ENCODE results near the gene WDR70. TPM values are rescaled to one million over a fixed set of nuclear protein-coding genes. Genes with fewer than 3 reads are reported as not detected.

WDR70 gene
- total RNA-seq, 6 experiments from 2014 or later = 8.8 to 13.4 (median 11.3) TPM

GRCh38 chr5:37725185-37725584 lies 346.1 kb downstream of the WDR70 start:
- H3K4me3 ChIP-seq = no peak overlapping the region
- DNase-seq (no peak), ATAC-seq (no peak)
- WGBS (ENCODE audit: insufficient coverage, low coverage, low lambda C conversion rate, missing lambda C conversion rate) = 75% methylated on average over 2 of the region's 2 CpGs
- H3K4me1 ChIP-seq = no peaks in the 10 kb centered on the region
- intact Hi-C loops (cut with DNase I) = no loop called here
- no peak overlapping the region for H3K27ac ChIP-seq
- TF ChIP-seq POLR2A (IDR thresholded peaks at IDR 0.05) = no peak
- no peak for TF ChIP-seq CTCF (IDR thresholded peaks at IDR 0.05)
- no peaks in the 10 kb centered on the region for H3K9me3 ChIP-seq
- no peaks in the 10 kb centered on the region for H3K27me3 ChIP-seq
- H3K36me3 ChIP-seq = peaks cover 0 to 13% (median 0%) of the 10 kb centered on the region in 4 donors

- WGBS (ENCODE audit: insufficient coverage, low coverage, low lambda C conversion rate, missing lambda C conversion rate) = 97% methylated on average over 3 of the region's 3 CpGs
- H3K4me3 ChIP-seq = no peak overlapping the region
- ATAC-seq = no peak
Measured at GRCh38 chr5:37727238-37727637, 348.1 kb downstream of the WDR70 start.

GRCh38 chr5:37730896-37731455 lies 351.9 kb downstream of the WDR70 start:
- H3K4me3 ChIP-seq = no peak overlapping the region
- DNase-seq (no peak), ATAC-seq (no peak)
- WGBS (ENCODE audit: insufficient coverage, low coverage, low lambda C conversion rate, missing lambda C conversion rate) = 81% methylated on average over 3 of the region's 3 CpGs
- TF ChIP-seq POLR2A (IDR thresholded peaks at IDR 0.05) (no peak), CTCF (IDR thresholded peaks at IDR 0.05) (no peak)
- no peak overlapping the region for H3K27ac ChIP-seq
- H3K36me3 ChIP-seq = peaks cover 0 to 13% (median 0%) of the 10 kb centered on the region in 4 donors
- H3K27me3 ChIP-seq = no peaks in the 10 kb centered on the region
- H3K9me3 ChIP-seq = no peaks in the 10 kb centered on the region
- no peaks in the 10 kb centered on the region for H3K4me1 ChIP-seq
- intact Hi-C loops (cut with DNase I) = no loop called here

More at GRCh38 chr5:37727238-37727637, 348.1 kb downstream of the WDR70 start:
- Histone ChIP-seq H3K9me3 (no peaks in the 10 kb centered on the region), H3K27me3 (no peaks in the 10 kb centered on the region), H3K4me1 (no peaks in the 10 kb centered on the region), H3K27ac (no peak overlapping the region), H3K36me3 (peaks cover 0 to 13% (median 0%) of the 10 kb centered on the region in 4 donors)
- intact Hi-C loops (cut with DNase I) = no loop called here
- no peak for DNase-seq
- TF ChIP-seq CTCF (IDR thresholded peaks at IDR 0.05) (no peak), POLR2A (IDR thresholded peaks at IDR 0.05) (no peak)

- no peaks in the 10 kb centered on the region for H3K36me3 ChIP-seq
- WGBS (ENCODE audit: insufficient coverage, low coverage, low lambda C conversion rate, missing lambda C conversion rate) = 0% methylated on average over 1 of the region's 1 CpG
- DNase-seq = no peak
- no peak overlapping the region for H3K27ac ChIP-seq
- no peak for TF ChIP-seq POLR2A (IDR thresholded peaks at IDR 0.05)
- TF ChIP-seq CTCF (IDR thresholded peaks at IDR 0.05) = no peak
- H3K4me1 ChIP-seq = peaks cover 0 to 4% (median 0%) of the 10 kb centered on the region in 4 donors
- no peaks in the 10 kb centered on the region for H3K9me3 ChIP-seq
- H3K4me3 ChIP-seq = no peak overlapping the region
- intact Hi-C loops (cut with DNase I) = no loop called here
- ATAC-seq = no peak
- no peaks in the 10 kb centered on the region for H3K27me3 ChIP-seq
Measured at GRCh38 chr5:37734114-37734513, 355.0 kb downstream of the WDR70 start.
